IMR-90 (cell line): ENCODE results near the gene HUNK.

Source experiments
- CEBPB ChIP-seq: IDR thresholded peaks from 2 replicates; pipeline ENCODE4 v1.6.1; 2012; ENCODE audit warnings: low read depth, low read length, improper control_type of control experiment
- CHD1 ChIP-seq: IDR thresholded peaks from 2 replicates; pipeline ENCODE4 v1.6.1; 2012; ENCODE audit warnings: low read depth, low read length, improper control_type of control experiment
- ELK1 ChIP-seq: fragments of 150-350 bp; IDR thresholded peaks from 2 replicates; pipeline ENCODE4 v1.6.1; 2016; ENCODE audit warnings: low read depth, mild to moderate bottlenecking, low read length, moderate library complexity, borderline replicate concordance
- FOS ChIP-seq: fragments of 150-350 bp; IDR thresholded peaks from 2 replicates; pipeline ENCODE4 v1.6.1; 2016; ENCODE audit warnings: low read depth, low read length
- MAFK ChIP-seq: IDR thresholded peaks from 2 replicates; pipeline ENCODE4 v1.6.1; 2012; ENCODE audit warnings: low read depth, low read length, improper control_type of control experiment
- MAZ ChIP-seq: IDR thresholded peaks from 2 replicates; pipeline ENCODE4 v1.6.1; 2012; ENCODE audit warnings: low read depth, mild to moderate bottlenecking, low read length, improper control_type of control experiment, moderate library complexity, borderline replicate concordance
- MXI1 ChIP-seq: IDR thresholded peaks from 2 replicates; pipeline ENCODE4 v1.6.1; 2012; ENCODE audit warnings: low read depth, mild to moderate bottlenecking, low read length, moderate library complexity, borderline replicate concordance
- POLR2A ChIP-seq: IDR thresholded peaks from 2 replicates; pipeline ENCODE4 v1.6.1; 2012; ENCODE audit warnings: mild to moderate bottlenecking, low read depth, low read length
- RAD21 ChIP-seq: IDR thresholded peaks from 2 replicates; pipeline ENCODE4 v1.6.1; 2012; ENCODE audit warnings: low read length, improper control_type of control experiment
- RCOR1 ChIP-seq: IDR thresholded peaks from 2 replicates; pipeline ENCODE4 v1.6.1; 2012; ENCODE audit warnings: mild to moderate bottlenecking, low read length, improper control_type of control experiment; ENCODE audit not compliant: insufficient replicate concordance
- RFX5 ChIP-seq: IDR thresholded peaks from 2 replicates; pipeline ENCODE4 v1.8.0; 2012; ENCODE audit warnings: low read depth, mild to moderate bottlenecking, low read length, moderate library complexity
- TF ChIP-seq, protein P1 (sequence below): conservative IDR thresholded peaks from 2 replicates; pipeline ENCODE4 v1.5.1; 2012; ENCODE audit warnings: mild to moderate bottlenecking, low read depth, low read length, improper control_type of control experiment
- TF ChIP-seq, protein P2 (sequence below): fragments of 150-350 bp; IDR thresholded peaks from 2 replicates; pipeline ENCODE4 v1.6.1; 2017; ENCODE audit warnings: mild to moderate bottlenecking, antibody characterized with exemption, low read length, low read depth

DNA sequence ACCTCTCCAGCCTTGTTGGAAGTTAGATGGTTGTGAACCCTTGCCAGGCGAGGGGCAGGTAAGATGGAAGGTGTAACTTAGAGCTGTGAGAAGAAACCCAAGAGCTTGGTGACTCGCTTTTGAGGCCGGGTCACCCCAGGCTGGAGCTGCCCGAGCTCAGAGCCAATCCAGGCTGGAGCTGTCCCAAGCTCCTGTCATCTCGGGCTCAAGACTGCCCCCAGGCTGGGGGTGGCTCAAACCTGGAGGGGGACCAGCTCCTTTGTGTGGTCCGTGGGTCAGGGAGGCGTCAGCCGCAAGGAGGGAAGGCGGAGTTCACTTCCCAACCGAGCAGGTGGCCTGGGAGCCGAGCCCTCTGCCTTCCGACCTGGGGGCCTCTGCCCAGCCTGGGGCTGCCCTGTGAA is 2.0 kb downstream of the HUNK start:
- TF ChIP-seq, protein P1, sequence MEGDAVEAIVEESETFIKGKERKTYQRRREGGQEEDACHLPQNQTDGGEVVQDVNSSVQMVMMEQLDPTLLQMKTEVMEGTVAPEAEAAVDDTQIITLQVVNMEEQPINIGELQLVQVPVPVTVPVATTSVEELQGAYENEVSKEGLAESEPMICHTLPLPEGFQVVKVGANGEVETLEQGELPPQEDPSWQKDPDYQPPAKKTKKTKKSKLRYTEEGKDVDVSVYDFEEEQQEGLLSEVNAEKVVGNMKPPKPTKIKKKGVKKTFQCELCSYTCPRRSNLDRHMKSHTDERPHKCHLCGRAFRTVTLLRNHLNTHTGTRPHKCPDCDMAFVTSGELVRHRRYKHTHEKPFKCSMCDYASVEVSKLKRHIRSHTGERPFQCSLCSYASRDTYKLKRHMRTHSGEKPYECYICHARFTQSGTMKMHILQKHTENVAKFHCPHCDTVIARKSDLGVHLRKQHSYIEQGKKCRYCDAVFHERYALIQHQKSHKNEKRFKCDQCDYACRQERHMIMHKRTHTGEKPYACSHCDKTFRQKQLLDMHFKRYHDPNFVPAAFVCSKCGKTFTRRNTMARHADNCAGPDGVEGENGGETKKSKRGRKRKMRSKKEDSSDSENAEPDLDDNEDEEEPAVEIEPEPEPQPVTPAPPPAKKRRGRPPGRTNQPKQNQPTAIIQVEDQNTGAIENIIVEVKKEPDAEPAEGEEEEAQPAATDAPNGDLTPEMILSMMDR, result no peak
- TF ChIP-seq MAZ (no peak), MAFK (no peak), POLR2A (no peak), CEBPB (no peak), RAD21 (no peak), ELK1 (no peak), RFX5 (no peak), MXI1 (no peak), RCOR1 (no peak), CHD1 (no peak), FOS (no peak)
- TF ChIP-seq, protein P2, sequence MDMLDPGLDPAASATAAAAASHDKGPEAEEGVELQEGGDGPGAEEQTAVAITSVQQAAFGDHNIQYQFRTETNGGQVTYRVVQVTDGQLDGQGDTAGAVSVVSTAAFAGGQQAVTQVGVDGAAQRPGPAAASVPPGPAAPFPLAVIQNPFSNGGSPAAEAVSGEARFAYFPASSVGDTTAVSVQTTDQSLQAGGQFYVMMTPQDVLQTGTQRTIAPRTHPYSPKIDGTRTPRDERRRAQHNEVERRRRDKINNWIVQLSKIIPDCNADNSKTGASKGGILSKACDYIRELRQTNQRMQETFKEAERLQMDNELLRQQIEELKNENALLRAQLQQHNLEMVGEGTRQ, result no peak
